IMR-90 (cell line): ENCODE results near the gene PHOSPHO1.

Experiments
- BHLHE40 ChIP-seq: fragments of 150-350 bp; IDR thresholded peaks from 2 replicates; pipeline ENCODE4 v1.6.1; 2016; ENCODE audit warnings: mild to moderate bottlenecking, low read depth, low read length
- CHD1 ChIP-seq: IDR thresholded peaks from 2 replicates; pipeline ENCODE4 v1.6.1; 2012; ENCODE audit warnings: low read depth, low read length, improper control_type of control experiment
- CTCF ChIP-seq: conservative IDR thresholded peaks from 2 replicates; pipeline ENCODE4 v1.5.1; 2012; ENCODE audit warnings: mild to moderate bottlenecking, low read depth, low read length, improper control_type of control experiment
- MAFK ChIP-seq: IDR thresholded peaks from 2 replicates; pipeline ENCODE4 v1.6.1; 2012; ENCODE audit warnings: low read depth, low read length, improper control_type of control experiment
- MXI1 ChIP-seq: IDR thresholded peaks from 2 replicates; pipeline ENCODE4 v1.6.1; 2012; ENCODE audit warnings: low read depth, mild to moderate bottlenecking, low read length, moderate library complexity, borderline replicate concordance
- NFE2L2 ChIP-seq: fragments of 150-350 bp; IDR thresholded peaks from 2 replicates; pipeline ENCODE4 v1.6.1; 2016; ENCODE audit warnings: low read depth, mild to moderate bottlenecking, low read length
- POLR2A ChIP-seq: IDR thresholded peaks from 2 replicates; pipeline ENCODE4 v1.6.1; 2012; ENCODE audit warnings: mild to moderate bottlenecking, low read depth, low read length
- RAD21 ChIP-seq: IDR thresholded peaks from 2 replicates; pipeline ENCODE4 v1.6.1; 2012; ENCODE audit warnings: low read length, improper control_type of control experiment
- SMC3 ChIP-seq: fragments of 150-350 bp; IDR thresholded peaks from 2 replicates; pipeline ENCODE4 v1.6.1; 2016; ENCODE audit warnings: low read depth, mild to moderate bottlenecking, antibody characterized with exemption, low read length, moderate library complexity
- USF2 ChIP-seq: fragments of 150-350 bp; IDR thresholded peaks from 2 replicates; pipeline ENCODE4 v1.6.1; 2017; ENCODE audit warnings: mild to moderate bottlenecking, antibody characterized with exemption, low read length, low read depth

- TF ChIP-seq CTCF (no peak), CHD1 (no peak), POLR2A (no peak), RAD21 (no peak), MAFK (no peak), USF2 (no peak), NFE2L2 (no peak), BHLHE40 (no peak), SMC3 (no peak), MXI1 (no peak)
These were observed 23.5 kb upstream of the PHOSPHO1 start for GRCh38 chr17:49254066-49254465.
